ENCODE measurements around the gene HORMAD1. TPM values are rescaled to one million over a fixed set of nuclear protein-coding genes. Genes with fewer than 3 reads are reported as not detected.
"Not testable (repeated sequence)": the region's sequence is repeated elsewhere in the genome, so short reads cannot be mapped to it uniquely, and the experiment has no call there.

Gene HORMAD1
- not detected for total RNA-seq

GRCh38 chr1:150720703-150721102 lies at the start of gene HORMAD1:
Gene HORMAD1, minus strand, starts transcription at chr1:150720895. Its CDS starts 1,390 bp downstream, at chr1:150719505.
- H3K36me3 Mint-ChIP-seq (ENCODE audit: low read depth): no peaks in the 10 kb centered on the region
- CTCF ChIA-PET: no interaction called here

GRCh38 chr1:150767704-150768103 lies 47.0 kb upstream of the HORMAD1 start:
- H3K4me3 Mint-ChIP-seq; H3K27me3 Mint-ChIP-seq (ENCODE audit: low read depth); H3K36me3 Mint-ChIP-seq (ENCODE audit: low read depth); DNase-seq; CTCF ChIA-PET; H3K27ac Mint-ChIP-seq; H3K9me3 Mint-ChIP-seq: not testable (repeated sequence)
- H3K4me1 Mint-ChIP-seq (ENCODE audit: low read depth): peaks cover 47% of the 10 kb centered on the region
- intact Hi-C loops (cut with micrococcal nuclease): loop anchor here (5.0 to 10.0 kb wide), 3 partner anchors 70 to 210 kb away; partner anchors contain the start of genes ARNT and GOLPH3L

More at GRCh38 chr1:150720703-150721102, at the start of gene HORMAD1:
- H3K27me3 Mint-ChIP-seq (ENCODE audit: low read depth): no peaks in the 10 kb centered on the region
- H3K27ac Mint-ChIP-seq: no peak within 1 kb of the TSS
- H3K4me1 Mint-ChIP-seq (ENCODE audit: low read depth): no peaks in the 10 kb centered on the region
- DNase-seq: no peak
- H3K4me3 Mint-ChIP-seq: no peak within 1 kb of the TSS
- no peaks in the 10 kb centered on the region for H3K9me3 Mint-ChIP-seq
- intact Hi-C loops (cut with micrococcal nuclease): no loop called here

- Mint-ChIP-seq H3K4me1 (ENCODE audit: low read depth) (peaks cover 50% of the 10 kb centered on the region), H3K27ac (peak overlapping the region; percentile 94), H3K4me3 (peak overlapping the region; percentile 90)
- CTCF ChIA-PET: interaction anchor here (0.8 to 1.8 kb wide), 3 partner anchors 65 to 205 kb away, joined by 3 to 6 read pairs (median 5); no protein-coding TSS in a partner anchor
- H3K27me3 Mint-ChIP-seq (ENCODE audit: low read depth); H3K9me3 Mint-ChIP-seq; H3K36me3 Mint-ChIP-seq (ENCODE audit: low read depth): not testable (repeated sequence)
- DNase-seq: peak; percentile 43
- intact Hi-C loops (cut with micrococcal nuclease): loop anchor here (1.0 to 10.0 kb wide), 9 partner anchors 69 to 241 kb away; partner anchors contain the start of genes ARNT, GOLPH3L, MINDY1 and SETDB1
Observed at GRCh38 chr1:150765977-150766301, 45.2 kb upstream of the HORMAD1 start.

GRCh38 chr1:150765296-150765976 lies 44.7 kb upstream of the HORMAD1 start, which contains the start of gene CTSS:
Gene CTSS, minus strand, starts transcription at chr1:150765778. Its CDS starts 1,015 bp downstream, at chr1:150764763.
- CTCF ChIA-PET: interaction anchor here (0.8 to 1.8 kb wide), 4 partner anchors 9 to 205 kb away, joined by 3 to 6 read pairs (median 4); no protein-coding TSS in a partner anchor
- DNase-seq: no peak
- intact Hi-C loops (cut with micrococcal nuclease): loop anchor here (1.0 to 10.0 kb wide), 9 partner anchors 68 to 241 kb away; partner anchors contain the start of genes ARNT, GOLPH3L, MINDY1 and SETDB1
- peak within 1 kb of the TSS; percentile 94 for H3K27ac Mint-ChIP-seq
- H3K27me3 Mint-ChIP-seq (ENCODE audit: low read depth): no peaks in the 10 kb centered on the region
- H3K36me3 Mint-ChIP-seq (ENCODE audit: low read depth): peaks cover 11% of the 10 kb centered on the region
- H3K4me3 Mint-ChIP-seq: peak within 1 kb of the TSS; percentile 90
- no peaks in the 10 kb centered on the region for H3K9me3 Mint-ChIP-seq
- H3K4me1 Mint-ChIP-seq (ENCODE audit: low read depth): peaks cover 48% of the 10 kb centered on the region

GRCh38 chr1:150764617-150765101 lies 44.0 kb upstream of the HORMAD1 start:
- Mint-ChIP-seq H3K27ac (peak overlapping the region; percentile 94), H3K9me3 (no peaks in the 10 kb centered on the region), H3K4me3 (peak overlapping the region; percentile 90), H3K4me1 (ENCODE audit: low read depth) (peaks cover 51% of the 10 kb centered on the region), H3K27me3 (ENCODE audit: low read depth) (no peaks in the 10 kb centered on the region), H3K36me3 (ENCODE audit: low read depth) (peaks cover 14% of the 10 kb centered on the region)
- no peak for DNase-seq
- CTCF ChIA-PET: interaction anchor here (0.6 to 1.6 kb wide), 3 partner anchors 9 to 185 kb away, joined by 3 to 4 read pairs (median 4); partner anchors contain the start of gene MCL1
- intact Hi-C loops (cut with micrococcal nuclease): loop anchor here (1.0 to 10.0 kb wide), 9 partner anchors 67 to 242 kb away; partner anchors contain the start of genes ARNT, GOLPH3L, MINDY1 and SETDB1

GRCh38 chr1:150763018-150763417 lies 42.3 kb upstream of the HORMAD1 start:
- H3K27ac Mint-ChIP-seq: no peak overlapping the region
- intact Hi-C loops (cut with micrococcal nuclease): loop anchor here (10.0 kb wide), 1 partner anchor 112 kb away; the partner anchor contains the start of gene ARNT
- H3K36me3 Mint-ChIP-seq (ENCODE audit: low read depth): peaks cover 14% of the 10 kb centered on the region
- no peaks in the 10 kb centered on the region for H3K27me3 Mint-ChIP-seq (ENCODE audit: low read depth)
- H3K9me3 Mint-ChIP-seq: no peaks in the 10 kb centered on the region
- CTCF ChIA-PET: interaction anchor here (1.0 kb wide), 1 partner anchor 15 kb away, joined by 3 read pairs; no protein-coding TSS in a partner anchor
- no peak overlapping the region for H3K4me3 Mint-ChIP-seq
- peaks cover 51% of the 10 kb centered on the region for H3K4me1 Mint-ChIP-seq (ENCODE audit: low read depth)
- DNase-seq: no peak

GRCh38 chr1:150762552-150762951 lies 41.9 kb upstream of the HORMAD1 start:
- Mint-ChIP-seq H3K36me3 (ENCODE audit: low read depth) (peaks cover 14% of the 10 kb centered on the region), H3K4me1 (ENCODE audit: low read depth) (peaks cover 50% of the 10 kb centered on the region), H3K27ac (no peak overlapping the region)

GRCh38 chr1:150761801-150762200 lies 41.1 kb upstream of the HORMAD1 start:
- Mint-ChIP-seq H3K27ac (no peak overlapping the region), H3K27me3 (ENCODE audit: low read depth) (no peaks in the 10 kb centered on the region), H3K4me1 (ENCODE audit: low read depth) (peaks cover 44% of the 10 kb centered on the region), H3K36me3 (ENCODE audit: low read depth) (peaks cover 14% of the 10 kb centered on the region), H3K4me3 (no peak overlapping the region), H3K9me3 (no peaks in the 10 kb centered on the region)
- no peak for DNase-seq
- CTCF ChIA-PET: no interaction called here
- intact Hi-C loops (cut with micrococcal nuclease): loop anchor here (10.0 kb wide), 1 partner anchor 113 kb away; the partner anchor contains the start of gene ARNT

More at GRCh38 chr1:150762552-150762951, 41.9 kb upstream of the HORMAD1 start:
- Mint-ChIP-seq H3K9me3 (no peaks in the 10 kb centered on the region), H3K27me3 (ENCODE audit: low read depth) (no peaks in the 10 kb centered on the region), H3K4me3 (no peak overlapping the region)
- no peak for DNase-seq
- CTCF ChIA-PET: interaction anchor here (1.0 kb wide), 1 partner anchor 14 kb away, joined by 3 read pairs; no protein-coding TSS in a partner anchor
- intact Hi-C loops (cut with micrococcal nuclease): loop anchor here (10.0 kb wide), 1 partner anchor 112 kb away; the partner anchor contains the start of gene ARNT

- CTCF ChIA-PET: interaction anchor here (1.3 kb wide), 1 partner anchor 162 kb away, joined by 4 read pairs; no protein-coding TSS in a partner anchor
- Mint-ChIP-seq H3K4me3 (no peak overlapping the region), H3K9me3 (no peaks in the 10 kb centered on the region), H3K27ac (no peak overlapping the region), H3K27me3 (ENCODE audit: low read depth) (no peaks in the 10 kb centered on the region), H3K36me3 (ENCODE audit: low read depth) (peaks cover 14% of the 10 kb centered on the region), H3K4me1 (ENCODE audit: low read depth) (peaks cover 31% of the 10 kb centered on the region)
- intact Hi-C loops (cut with micrococcal nuclease): loop anchor here (10.0 kb wide), 1 partner anchor 115 kb away; the partner anchor contains the start of gene ARNT
- DNase-seq: no peak
Observed at GRCh38 chr1:150760013-150760412, 39.3 kb upstream of the HORMAD1 start.

- no peaks in the 10 kb centered on the region for H3K27me3 Mint-ChIP-seq (ENCODE audit: low read depth)
- H3K4me3 Mint-ChIP-seq: no peak overlapping the region
- H3K9me3 Mint-ChIP-seq: no peaks in the 10 kb centered on the region
- CTCF ChIA-PET: no interaction called here
- DNase-seq: no peak
- peaks cover 3% of the 10 kb centered on the region for H3K36me3 Mint-ChIP-seq (ENCODE audit: low read depth)
- no peaks in the 10 kb centered on the region for H3K4me1 Mint-ChIP-seq (ENCODE audit: low read depth)
- intact Hi-C loops (cut with micrococcal nuclease): no loop called here
- H3K27ac Mint-ChIP-seq: no peak overlapping the region
Observed at GRCh38 chr1:150753416-150753815, 32.7 kb upstream of the HORMAD1 start.

GRCh38 chr1:150751443-150751842 lies 30.7 kb upstream of the HORMAD1 start:
- Mint-ChIP-seq H3K4me1 (ENCODE audit: low read depth) (no peaks in the 10 kb centered on the region), H3K27ac (no peak overlapping the region), H3K27me3 (ENCODE audit: low read depth) (no peaks in the 10 kb centered on the region), H3K4me3 (no peak overlapping the region), H3K36me3 (ENCODE audit: low read depth) (peaks cover 3% of the 10 kb centered on the region), H3K9me3 (no peaks in the 10 kb centered on the region)
- intact Hi-C loops (cut with micrococcal nuclease): no loop called here
- CTCF ChIA-PET: no interaction called here
- no peak for DNase-seq

GRCh38 chr1:150749720-150750311 lies 29.1 kb upstream of the HORMAD1 start:
- H3K4me1 Mint-ChIP-seq (ENCODE audit: low read depth): no peaks in the 10 kb centered on the region
- H3K4me3 Mint-ChIP-seq: no peak overlapping the region
- DNase-seq: no peak
- H3K27ac Mint-ChIP-seq: no peak overlapping the region
- CTCF ChIA-PET: no interaction called here
- H3K36me3 Mint-ChIP-seq (ENCODE audit: low read depth): peaks cover 3% of the 10 kb centered on the region
- no peaks in the 10 kb centered on the region for H3K9me3 Mint-ChIP-seq
- intact Hi-C loops (cut with micrococcal nuclease): no loop called here
- H3K27me3 Mint-ChIP-seq (ENCODE audit: low read depth): no peaks in the 10 kb centered on the region

Measured in activated naive CD4-positive, alpha-beta T cell treated with anti-CD3 and anti-CD28 coated beads for 36 hours (primary cell).